Measurements from ENCODE around the gene NPSR1. TPM values are rescaled to one million over a fixed set of nuclear protein-coding genes. Genes with fewer than 3 reads are reported as not detected.

NPSR1 gene
- total RNA-seq, 4 donors from 2014 or later: not detected

- 95% methylated on average over 1 of the region's 1 CpG for WGBS
- peaks cover 0 to 27% (median 22%) of the 10 kb centered on the region in 4 donors for H3K4me1 ChIP-seq
- no peaks in the 10 kb centered on the region for H3K27me3 ChIP-seq
- H3K9me3 ChIP-seq: no peaks in the 10 kb centered on the region
- intact Hi-C loops (cut with DNase I): no loop called here
- no peak overlapping the region for H3K27ac ChIP-seq (replicated peaks in 1 of 4)
- no peaks in the 10 kb centered on the region for H3K36me3 ChIP-seq
- DNase-seq (ENCODE audit: extremely low spot score): peak; percentile 47
- no peak overlapping the region for H3K4me3 ChIP-seq
- TF ChIP-seq POLR2A (IDR thresholded peaks at IDR 0.05; ENCODE audit: low read depth) (no peak), CTCF (IDR thresholded peaks at IDR 0.05) (no peak), EP300 (IDR thresholded peaks at IDR 0.05) (no peak), POLR2AphosphoS5 (IDR thresholded peaks at IDR 0.05) (no peak)
Observed at GRCh38 chr7:34848670-34849069, 190.7 kb downstream of the NPSR1 start.

GRCh38 chr7:34849163-34849960 lies 191.3 kb downstream of the NPSR1 start:
- peak; percentile 87 for DNase-seq (ENCODE audit: extremely low spot score)
- WGBS: 76% methylated on average over 9 of the region's 9 CpGs
- intact Hi-C loops (cut with DNase I): no loop called here
- Histone ChIP-seq H3K27ac (replicated peaks in 1 of 4) (no peak overlapping the region), H3K36me3 (no peaks in the 10 kb centered on the region), H3K4me1 (peaks cover 0 to 27% (median 22%) of the 10 kb centered on the region in 4 donors), H3K27me3 (no peaks in the 10 kb centered on the region), H3K4me3 (no peak overlapping the region), H3K9me3 (no peaks in the 10 kb centered on the region)
- TF ChIP-seq POLR2AphosphoS5 (IDR thresholded peaks at IDR 0.05): no peak
- TF ChIP-seq EP300 (IDR thresholded peaks at IDR 0.05): no peak
- TF ChIP-seq CTCF (IDR thresholded peaks at IDR 0.05): no peak
- no peak for TF ChIP-seq POLR2A (IDR thresholded peaks at IDR 0.05; ENCODE audit: low read depth)

GRCh38 chr7:34849986-34850385 lies 192.0 kb downstream of the NPSR1 start:
- H3K36me3 ChIP-seq: no peaks in the 10 kb centered on the region
- H3K27me3 ChIP-seq: no peaks in the 10 kb centered on the region
- 55% methylated on average over 1 of the region's 1 CpG for WGBS
- peak; percentile 39 for DNase-seq (ENCODE audit: extremely low spot score)
- H3K27ac ChIP-seq (replicated peaks in 1 of 4): no peak overlapping the region
- TF ChIP-seq POLR2A (IDR thresholded peaks at IDR 0.05; ENCODE audit: low read depth) (no peak), EP300 (IDR thresholded peaks at IDR 0.05) (no peak), CTCF (IDR thresholded peaks at IDR 0.05) (no peak), POLR2AphosphoS5 (IDR thresholded peaks at IDR 0.05) (no peak)
- H3K9me3 ChIP-seq: no peaks in the 10 kb centered on the region
- intact Hi-C loops (cut with DNase I): no loop called here
- H3K4me3 ChIP-seq: no peak overlapping the region
- peaks cover 0 to 27% (median 22%) of the 10 kb centered on the region in 4 donors for H3K4me1 ChIP-seq

- Histone ChIP-seq H3K9me3 (no peaks in the 10 kb centered on the region), H3K4me3 (no peak overlapping the region), H3K27me3 (no peaks in the 10 kb centered on the region), H3K36me3 (no peaks in the 10 kb centered on the region), H3K27ac (replicated peaks in 1 of 4) (no peak overlapping the region), H3K4me1 (peaks cover 0 to 27% (median 22%) of the 10 kb centered on the region in 4 donors)
- peak; percentile 57 for DNase-seq (ENCODE audit: extremely low spot score)
- intact Hi-C loops (cut with DNase I): no loop called here
- TF ChIP-seq POLR2A (IDR thresholded peaks at IDR 0.05; ENCODE audit: low read depth) (no peak), CTCF (IDR thresholded peaks at IDR 0.05) (no peak), POLR2AphosphoS5 (IDR thresholded peaks at IDR 0.05) (no peak), EP300 (IDR thresholded peaks at IDR 0.05) (no peak)
- 21% methylated on average over 5 of the region's 8 CpGs for WGBS
Observed at GRCh38 chr7:34850681-34851080, 192.7 kb downstream of the NPSR1 start.
